Stimulated activated CD8-positive, alpha-beta memory T cell treated with anti-CD3 and anti-CD28 coated beads, Interleukin-12 subunit alpha, Interleukin-12 subunit beta, amount 100 ng/mL, for 4 hours (primary cell): Measurements from ENCODE around the gene ANKRD49.
"Not testable (repeated sequence)": the region's sequence is repeated elsewhere in the genome, so short reads cannot be mapped to it uniquely, and the experiment has no call there.

ENCODE experiments used
- DNase-seq: peaks from one replicate; pipeline ENCODE4 v3.0.0-alpha.2; 2020; ENCODE audit warnings: low read depth

The ANKRD49 gene

GRCh38 chr11:94493281-94494125, at the start of gene ANKRD49, which contains the start of gene MRE11:
ANKRD49 (plus strand) TSS chr11:94493984; CDS start chr11:94496694, 2,710 bp downstream.
MRE11 (minus strand) TSS chr11:94493844; CDS start chr11:94492801, 1,043 bp downstream.
- DNase-seq = peak; percentile 90

- no peak for DNase-seq
Measured at GRCh38 chr11:94445641-94446040, 48.1 kb upstream of the ANKRD49 start.

GRCh38 chr11:94447149-94447548, 46.6 kb upstream of the ANKRD49 start:
- DNase-seq = no peak

GRCh38 chr11:94449029-94449428, 44.8 kb upstream of the ANKRD49 start:
- no peak for DNase-seq

- DNase-seq = no peak
Measured at GRCh38 chr11:94449437-94449836, 44.3 kb upstream of the ANKRD49 start.

GRCh38 chr11:94450048-94450447, 43.7 kb upstream of the ANKRD49 start:
- DNase-seq = no peak

- no peak for DNase-seq
Measured at GRCh38 chr11:94452988-94453387, 40.8 kb upstream of the ANKRD49 start.

- no peak for DNase-seq
Measured at GRCh38 chr11:94454301-94454700, 39.5 kb upstream of the ANKRD49 start.

GRCh38 chr11:94455861-94456260, 37.9 kb upstream of the ANKRD49 start:
- DNase-seq = no peak

- no peak for DNase-seq
Measured at GRCh38 chr11:94457118-94458029, 36.4 kb upstream of the ANKRD49 start.

GRCh38 chr11:94459576-94459975, 34.2 kb upstream of the ANKRD49 start:
- no peak for DNase-seq

- DNase-seq = no peak
Measured at GRCh38 chr11:94469416-94469815, 24.4 kb upstream of the ANKRD49 start.

GRCh38 chr11:94472916-94473799, 20.6 kb upstream of the ANKRD49 start:
- DNase-seq = no peak

GRCh38 chr11:94477624-94478023, 16.2 kb upstream of the ANKRD49 start:
- DNase-seq = no peak

- no peak for DNase-seq
Measured at GRCh38 chr11:94481342-94481741, 12.4 kb upstream of the ANKRD49 start.

GRCh38 chr11:94486068-94486467, 7.7 kb upstream of the ANKRD49 start:
- no peak for DNase-seq

GRCh38 chr11:94494126-94494680, 419 bp downstream of the ANKRD49 start:
- no peak for DNase-seq

- no peak for DNase-seq
Measured at GRCh38 chr11:94500181-94500580, 6.4 kb downstream of the ANKRD49 start.

GRCh38 chr11:94501522-94501921, 7.7 kb downstream of the ANKRD49 start:
- DNase-seq = no peak

GRCh38 chr11:94504689-94505293, 11.0 kb downstream of the ANKRD49 start:
- no peak for DNase-seq

GRCh38 chr11:94506513-94506912, 12.7 kb downstream of the ANKRD49 start:
- not testable (repeated sequence) for DNase-seq
